22Rv1 (cell line): ENCODE results near the gene INSL4.

Experiments
- CTCF ChIP-seq: fragments of 450-650 bp; IDR thresholded peaks from 2 replicates; pipeline ENCODE4 v1.5.1; 2017; ENCODE audit warnings: mild to moderate bottlenecking
- ZFX ChIP-seq: fragments of 450-650 bp; IDR thresholded peaks from 2 replicates; pipeline ENCODE4 v1.6.1; 2017; ENCODE audit warnings: antibody characterized with exemption, borderline replicate concordance

GRCh38 chr9:5264219-5264595, 33.0 kb downstream of the INSL4 start:
- TF ChIP-seq CTCF (no peak), ZFX (no peak)
